ENCODE results near the gene BEST2. TPM values are rescaled to one million over a fixed set of nuclear protein-coding genes. Genes with fewer than 3 reads are reported as not detected.
A peak's percentile ranks its signal among the peaks of the same experiment; 100 is the strongest.

Gene BEST2
- total and polyA plus RNA-seq, 10 donors = not detected

- no peak for TF ChIP-seq POLR2A (IDR thresholded peaks at IDR 0.05)
- TF ChIP-seq CTCF (IDR thresholded peaks at IDR 0.05 in 8 of 11, conservative IDR thresholded peaks at IDR 0.05 in 3 of 11) = no peak
- no peak for TF ChIP-seq POLR2AphosphoS5 (IDR thresholded peaks at IDR 0.05)
- H3K4me3 ChIP-seq = peak overlapping the region; percentile 48 to 91 (median 70)
- no peaks in the 10 kb centered on the region for H3K27me3 ChIP-seq (replicated peaks in 1 of 7)
- 1 to 3% (median 1%) methylated on average over 26 to 65 of the region's 65 CpGs for WGBS, 5 donors
- intact Hi-C loops (cut with DNase I; ENCODE audit: low total_unique reads) = no loop called here
- peak overlapping the region; percentile 80 to 94 (median 90) for H3K27ac ChIP-seq
- no peaks in the 10 kb centered on the region for H3K9me3 ChIP-seq
- peaks cover 22 to 67% (median 47%) of the 10 kb centered on the region in 6 donors for H3K4me1 ChIP-seq
- H3K36me3 ChIP-seq = peaks cover 0 to 29% (median 18%) of the 10 kb centered on the region in 6 donors
- DNase-seq = peak; percentile 90
Observed at GRCh38 chr19:12721656-12722565, 29.7 kb upstream of the BEST2 start.

GRCh38 chr19:12722566-12723380 lies 28.8 kb upstream of the BEST2 start:
- 0 to 1% (median 1%) methylated on average over 30 to 32 of the region's 32 CpGs for WGBS, 5 donors
- TF ChIP-seq POLR2A (IDR thresholded peaks at IDR 0.05) (peak in 1 of 3 donors; percentile 66), CTCF (IDR thresholded peaks at IDR 0.05 in 8 of 11, conservative IDR thresholded peaks at IDR 0.05 in 3 of 11) (no peak), POLR2AphosphoS5 (IDR thresholded peaks at IDR 0.05) (peak; percentile 80 to 88 (median 81))
- H3K27ac ChIP-seq = peak overlapping the region; percentile 80 to 94 (median 90)
- intact Hi-C loops (cut with DNase I; ENCODE audit: low total_unique reads) = no loop called here
- H3K4me1 ChIP-seq = peaks cover 22 to 60% (median 47%) of the 10 kb centered on the region in 6 donors
- DNase-seq = peak; percentile 98
- no peaks in the 10 kb centered on the region for H3K27me3 ChIP-seq (replicated peaks in 1 of 7)
- no peaks in the 10 kb centered on the region for H3K9me3 ChIP-seq
- peak overlapping the region; percentile 48 to 91 (median 70) for H3K4me3 ChIP-seq
- peaks cover 0 to 26% (median 16%) of the 10 kb centered on the region in 6 donors for H3K36me3 ChIP-seq

GRCh38 chr19:12723381-12723640 lies 28.3 kb upstream of the BEST2 start:
- intact Hi-C loops (cut with DNase I; ENCODE audit: low total_unique reads) = no loop called here
- Histone ChIP-seq H3K27me3 (replicated peaks in 1 of 7) (no peaks in the 10 kb centered on the region), H3K36me3 (peaks cover 0 to 26% (median 14%) of the 10 kb centered on the region in 6 donors), H3K27ac (peak overlapping the region; percentile 62 to 94 (median 90)), H3K4me1 (peaks cover 22 to 57% (median 47%) of the 10 kb centered on the region in 6 donors), H3K4me3 (peak overlapping the region; percentile 48 to 91 (median 70)), H3K9me3 (no peaks in the 10 kb centered on the region)
- WGBS, 5 donors = 0 to 1% (median 1%) methylated on average over 7 of the region's 7 CpGs
- no peak for DNase-seq
- TF ChIP-seq POLR2AphosphoS5 (IDR thresholded peaks at IDR 0.05) = no peak
- no peak for TF ChIP-seq CTCF (IDR thresholded peaks at IDR 0.05 in 8 of 11, conservative IDR thresholded peaks at IDR 0.05 in 3 of 11)
